Cardiac fibroblast (primary cell): ENCODE data around the gene EREG.

Experiments used
- DNase-seq, 2 donors: peaks; one replicate each; pipeline versions ENCODE4 v3.0.0 to v3.0.0-alpha.2; 2010; ENCODE audit warnings: low read depth in 2 of 2
- H3K4me3 ChIP-seq, 2 donors: replicated peaks in 1 of 2; 1 replicate in 1 of 2; 2 replicates in 1 of 2; pipeline ENCODE4 v1.5.1; 2011; ENCODE audit warnings: low read depth in 2 of 2, low read length in 2 of 2, mild to moderate bottlenecking in 2 of 2, moderate library complexity in 1 of 2
- CTCF ChIP-seq: IDR thresholded peaks from one replicate; pipeline ENCODE4 v1.5.1; 2011; ENCODE audit warnings: low read depth, mild to moderate bottlenecking, low read length, inconsistent platforms

Gene EREG

GRCh38 chr4:74329307-74329706, 35.6 kb upstream of the EREG start:
- no peak overlapping the region for H3K4me3 ChIP-seq
- no peak for DNase-seq
- TF ChIP-seq CTCF = no peak

- peak; percentile 32 to 43 for DNase-seq
- TF ChIP-seq CTCF = no peak
- no peak overlapping the region for H3K4me3 ChIP-seq
These were observed 34.6 kb upstream of the EREG start for GRCh38 chr4:74330295-74330750.

- no peak overlapping the region for H3K4me3 ChIP-seq
- no peak for TF ChIP-seq CTCF
- no peak for DNase-seq
These were observed 33.7 kb upstream of the EREG start for GRCh38 chr4:74331252-74331651.

GRCh38 chr4:74331944-74332343, 33.0 kb upstream of the EREG start:
- TF ChIP-seq CTCF = no peak
- no peak for DNase-seq
- H3K4me3 ChIP-seq = no peak overlapping the region

GRCh38 chr4:74334636-74335035, 30.3 kb upstream of the EREG start:
- TF ChIP-seq CTCF = no peak
- no peak overlapping the region for H3K4me3 ChIP-seq
- DNase-seq = no peak

- no peak for TF ChIP-seq CTCF
- no peak overlapping the region for H3K4me3 ChIP-seq
- DNase-seq = no peak
These were observed 29.5 kb upstream of the EREG start for GRCh38 chr4:74335341-74336021.
